Nephron (organoid): Measurements from ENCODE around the gene PLEKHA7.

Experiments used
- H3K27ac Mint-ChIP-seq, 3 experiments: 2 replicates each; pipeline ENCODE4 v1.8.0; 2020; ENCODE audit warnings: mixed read lengths in 3 of 3, mild to moderate bottlenecking in 2 of 3, moderate library complexity in 1 of 3
- H3K27me3 Mint-ChIP-seq: 2 replicates; pipeline ENCODE4 v1.8.0; 2021; ENCODE audit warnings: low read depth, mild to moderate bottlenecking, moderate library complexity, mixed read lengths
- H3K36me3 Mint-ChIP-seq: 2 replicates; pipeline ENCODE4 v1.8.0; 2020; ENCODE audit warnings: low read depth, mixed read lengths
- H3K4me1 Mint-ChIP-seq: 2 replicates; pipeline ENCODE4 v1.8.0; 2020; ENCODE audit warnings: mixed read lengths
- H3K4me3 Mint-ChIP-seq, 3 experiments: 2 replicates each; pipeline ENCODE4 v1.8.0; 2020; ENCODE audit warnings: mild to moderate bottlenecking in 3 of 3, mixed read lengths in 3 of 3, moderate library complexity in 2 of 3
- H3K9me3 Mint-ChIP-seq: 2 replicates; pipeline ENCODE4 v1.8.0; 2020; ENCODE audit warnings: mixed read lengths
- TF ChIP-seq, protein P1 (sequence below), 3 experiments: fragments of 200-600 bp; sonication (generic); IDR thresholded peaks; one replicate each; pipeline ENCODE4 v1.5.0; 2021; ENCODE audit warnings: antibody characterized with exemption in 3 of 3; ENCODE audit not compliant: unreplicated experiment in 3 of 3

Gene PLEKHA7

DNA sequence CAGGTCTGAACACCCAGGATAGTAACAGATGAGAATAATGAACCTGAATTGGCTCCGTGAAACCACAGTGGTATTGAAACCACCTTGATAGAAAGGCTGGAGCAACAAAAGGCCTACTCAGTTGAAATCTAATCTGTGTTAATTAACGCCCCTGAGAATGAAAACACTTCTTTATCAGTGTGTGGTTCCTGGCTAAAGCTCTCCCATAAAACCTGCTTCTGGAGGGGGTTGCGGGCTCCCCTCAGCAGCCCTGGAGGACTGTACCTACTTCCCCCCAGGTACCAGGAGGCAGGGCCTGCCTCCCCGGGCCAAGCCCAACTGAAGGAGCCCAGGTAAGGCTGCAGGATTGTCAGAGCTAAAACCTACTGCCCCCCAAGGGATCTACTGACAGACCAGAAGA, 54.6 kb downstream of the PLEKHA7 start:
- peak overlapping the region; percentile 15 to 88 (median 28) for H3K27ac Mint-ChIP-seq
- H3K9me3 Mint-ChIP-seq: no peaks in the 10 kb centered on the region
- TF ChIP-seq, protein P1, sequence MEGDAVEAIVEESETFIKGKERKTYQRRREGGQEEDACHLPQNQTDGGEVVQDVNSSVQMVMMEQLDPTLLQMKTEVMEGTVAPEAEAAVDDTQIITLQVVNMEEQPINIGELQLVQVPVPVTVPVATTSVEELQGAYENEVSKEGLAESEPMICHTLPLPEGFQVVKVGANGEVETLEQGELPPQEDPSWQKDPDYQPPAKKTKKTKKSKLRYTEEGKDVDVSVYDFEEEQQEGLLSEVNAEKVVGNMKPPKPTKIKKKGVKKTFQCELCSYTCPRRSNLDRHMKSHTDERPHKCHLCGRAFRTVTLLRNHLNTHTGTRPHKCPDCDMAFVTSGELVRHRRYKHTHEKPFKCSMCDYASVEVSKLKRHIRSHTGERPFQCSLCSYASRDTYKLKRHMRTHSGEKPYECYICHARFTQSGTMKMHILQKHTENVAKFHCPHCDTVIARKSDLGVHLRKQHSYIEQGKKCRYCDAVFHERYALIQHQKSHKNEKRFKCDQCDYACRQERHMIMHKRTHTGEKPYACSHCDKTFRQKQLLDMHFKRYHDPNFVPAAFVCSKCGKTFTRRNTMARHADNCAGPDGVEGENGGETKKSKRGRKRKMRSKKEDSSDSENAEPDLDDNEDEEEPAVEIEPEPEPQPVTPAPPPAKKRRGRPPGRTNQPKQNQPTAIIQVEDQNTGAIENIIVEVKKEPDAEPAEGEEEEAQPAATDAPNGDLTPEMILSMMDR (IDR thresholded peaks at IDR 0.05; ENCODE audit: unreplicated experiment in 3 of 3): no peak
- H3K4me1 Mint-ChIP-seq: no peaks in the 10 kb centered on the region
- H3K36me3 Mint-ChIP-seq: no peaks in the 10 kb centered on the region
- H3K27me3 Mint-ChIP-seq: no peaks in the 10 kb centered on the region
- H3K4me3 Mint-ChIP-seq: no peak overlapping the region

DNA sequence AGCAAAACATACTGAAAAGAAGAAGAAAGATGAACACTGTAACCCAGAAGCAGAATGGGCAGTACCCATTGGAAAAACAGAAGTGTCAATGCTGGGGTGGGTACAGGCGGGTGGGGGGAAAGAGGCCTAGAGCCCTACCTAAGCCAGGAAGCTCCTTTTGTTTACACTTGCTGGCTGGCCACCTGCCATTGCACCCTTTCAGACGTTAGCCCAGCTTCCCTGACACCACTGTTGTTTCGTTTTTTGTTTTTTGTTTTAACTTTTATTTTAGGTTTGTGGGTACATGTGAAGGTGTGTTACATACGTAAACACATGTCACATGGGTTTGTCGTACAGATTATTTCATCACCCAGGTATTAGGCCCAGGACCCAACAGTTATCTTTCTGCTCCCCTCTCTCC, 55.4 kb downstream of the PLEKHA7 start:
- Mint-ChIP-seq H3K36me3 (no peaks in the 10 kb centered on the region), H3K9me3 (no peaks in the 10 kb centered on the region)
- TF ChIP-seq, protein P1 (IDR thresholded peaks at IDR 0.05; ENCODE audit: unreplicated experiment in 3 of 3): no peak

DNA sequence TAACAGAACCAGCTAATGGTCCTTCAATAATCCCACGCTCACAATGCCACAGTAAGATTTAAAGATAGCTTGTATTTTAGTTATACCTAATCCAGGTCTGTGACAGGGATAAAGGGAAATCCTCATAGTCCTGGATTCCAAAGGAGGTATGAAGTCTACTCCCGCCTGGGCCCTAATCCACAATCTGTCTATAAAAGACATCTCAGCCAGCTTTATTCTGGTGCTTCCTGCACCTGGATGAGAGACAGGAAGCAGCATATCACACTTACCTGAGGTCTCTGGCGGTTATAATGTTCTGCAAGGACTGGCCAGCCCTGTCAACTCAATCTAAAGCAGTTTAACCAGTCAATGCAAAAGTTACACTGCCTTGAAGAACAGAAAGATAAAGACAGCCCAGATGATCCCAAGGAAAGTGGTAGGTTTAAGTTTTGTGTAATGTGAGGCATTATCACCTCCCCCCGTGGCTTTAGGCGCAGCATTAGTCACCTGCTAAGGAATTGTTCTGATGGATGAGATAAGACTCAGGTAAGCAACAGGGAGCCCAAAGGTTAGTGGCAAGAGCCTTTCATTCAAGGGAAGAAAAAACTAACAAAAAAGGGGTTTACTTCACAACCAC, 57.6 kb downstream of the PLEKHA7 start:
- Mint-ChIP-seq H3K27ac (peak overlapping the region; percentile 22 to 70 (median 69)), H3K36me3 (no peaks in the 10 kb centered on the region), H3K4me1 (no peaks in the 10 kb centered on the region), H3K4me3 (no peak overlapping the region), H3K27me3 (no peaks in the 10 kb centered on the region), H3K9me3 (no peaks in the 10 kb centered on the region)
- TF ChIP-seq, protein P1 (IDR thresholded peaks at IDR 0.05; ENCODE audit: unreplicated experiment in 3 of 3): no peak

More for the DNA sequence above, 55.4 kb downstream of the PLEKHA7 start:
- Mint-ChIP-seq H3K27ac (peak overlapping the region; percentile 28 to 88 (median 41)), H3K27me3 (no peaks in the 10 kb centered on the region), H3K4me1 (no peaks in the 10 kb centered on the region), H3K4me3 (no peak overlapping the region)

DNA sequence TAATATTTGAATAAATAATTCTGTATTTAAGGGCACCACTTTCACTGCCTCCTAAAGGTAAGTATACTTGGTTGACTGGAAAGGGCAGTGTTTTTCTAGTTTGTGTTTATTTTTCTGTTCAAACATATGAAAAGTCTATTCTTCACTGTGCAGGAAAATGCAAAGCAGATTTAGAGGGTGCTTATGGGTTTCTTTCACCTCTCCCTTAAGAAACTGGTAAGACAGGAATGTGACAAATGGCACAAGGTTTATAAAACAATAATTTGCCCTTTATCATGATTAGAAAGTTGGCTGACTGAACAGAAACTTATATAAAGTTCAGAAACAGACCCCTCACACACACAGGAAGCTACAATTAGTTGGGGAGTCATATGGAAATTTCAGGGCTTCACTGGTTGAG, 60.6 kb downstream of the PLEKHA7 start:
- peak overlapping the region; percentile 61 to 86 (median 84) for H3K27ac Mint-ChIP-seq
- TF ChIP-seq, protein P1 (IDR thresholded peaks at IDR 0.05; ENCODE audit: unreplicated experiment in 3 of 3): no peak

DNA sequence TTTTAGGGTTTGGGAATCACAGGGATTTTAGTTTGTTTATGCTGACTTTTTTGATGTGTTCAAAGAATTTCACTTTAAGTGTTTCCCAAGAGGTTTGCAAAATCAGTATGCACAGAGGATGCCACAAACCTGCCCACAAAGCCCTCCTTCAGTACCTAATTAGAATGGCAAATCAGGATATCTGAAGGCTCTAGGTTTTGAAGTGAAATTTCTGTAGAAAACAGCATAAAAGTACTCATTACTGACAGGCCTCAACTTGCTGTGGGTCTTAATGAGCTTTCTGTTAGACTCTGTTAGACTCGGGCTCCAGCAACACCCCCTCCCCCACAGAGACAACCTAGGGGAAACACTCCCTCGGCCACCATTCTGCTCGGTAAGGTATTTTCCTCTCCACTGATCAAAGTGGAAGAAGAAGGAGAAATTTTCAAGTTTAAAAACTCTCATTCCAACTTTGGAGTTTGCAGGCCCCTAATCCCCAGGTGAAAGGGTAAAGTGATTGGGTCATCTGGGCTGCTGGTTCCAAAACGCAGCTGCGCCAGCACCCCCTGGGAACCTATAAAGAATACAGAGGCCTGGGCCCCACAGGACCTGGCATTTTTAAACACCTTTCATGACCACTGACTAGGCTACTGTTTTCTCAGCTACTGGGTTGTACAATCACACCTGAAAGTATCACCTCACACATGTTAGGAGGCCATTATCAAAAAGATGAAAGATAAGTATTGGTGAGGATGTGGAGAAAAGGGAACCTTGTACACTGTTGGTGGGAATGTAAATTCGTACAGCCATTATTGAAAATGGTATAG, 67.5 kb downstream of the PLEKHA7 start:
- Mint-ChIP-seq H3K4me3 (no peak overlapping the region), H3K27ac (peak overlapping the region; percentile 66 to 87 (median 82)), H3K9me3 (no peaks in the 10 kb centered on the region), H3K27me3 (no peaks in the 10 kb centered on the region), H3K36me3 (no peaks in the 10 kb centered on the region), H3K4me1 (no peaks in the 10 kb centered on the region)
- TF ChIP-seq, protein P1 (IDR thresholded peaks at IDR 0.05; ENCODE audit: unreplicated experiment in 3 of 3): no peak

More for the DNA sequence above, 60.6 kb downstream of the PLEKHA7 start:
- Mint-ChIP-seq H3K27me3 (no peaks in the 10 kb centered on the region), H3K4me3 (no peak overlapping the region), H3K36me3 (no peaks in the 10 kb centered on the region), H3K9me3 (no peaks in the 10 kb centered on the region), H3K4me1 (no peaks in the 10 kb centered on the region)
